NCI-H187 treated with DMSO at 0.1 percent for 48 hours (cell line): Measurements from ENCODE around the gene NLGN4Y.
"Not testable (repeated sequence)": the region's sequence is repeated elsewhere in the genome, so short reads cannot be mapped to it uniquely, and the experiment has no call there.

Experiments
- DNase-seq: peaks from one replicate; lab custom pipeline; 2025; lab: John Stamatoyannopoulos, UW

Gene NLGN4Y

GRCh38 chrY:14834103-14835060 lies 310.1 kb downstream of the NLGN4Y start:
- no peak for DNase-seq

GRCh38 chrY:14837466-14837865 lies 313.1 kb downstream of the NLGN4Y start:
- DNase-seq, result no peak

- no peak for DNase-seq
These were observed 326.4 kb downstream of the NLGN4Y start for GRCh38 chrY:14850734-14851133.

- no peak for DNase-seq
These were observed 336.1 kb downstream of the NLGN4Y start for GRCh38 chrY:14860448-14860847.

- DNase-seq, result not testable (repeated sequence)
These were observed 336.7 kb downstream of the NLGN4Y start for GRCh38 chrY:14861033-14861432.

DNA sequence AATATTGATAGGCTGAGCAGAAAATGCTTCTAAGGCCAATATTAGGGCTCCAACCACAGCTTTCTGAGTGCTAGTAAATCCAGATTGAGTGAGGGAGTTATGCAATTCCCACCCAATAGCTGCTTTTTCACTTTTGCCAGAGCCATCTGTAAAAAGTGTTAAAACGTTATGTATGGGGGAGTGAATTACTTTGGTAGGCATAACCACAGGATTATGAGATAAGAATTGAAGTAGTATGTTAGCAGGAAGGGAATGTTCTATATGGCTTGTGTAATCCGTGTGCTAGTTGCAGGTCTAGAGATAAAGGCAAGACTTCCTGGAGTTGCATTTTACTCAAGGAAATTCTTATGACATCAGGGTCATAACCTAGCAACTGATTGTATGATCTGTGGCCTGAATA lies 347.6 kb downstream of the NLGN4Y start:
- no peak for DNase-seq
